Measurements from ENCODE around the gene PRKAG2.

PRKAG2 gene

DNA sequence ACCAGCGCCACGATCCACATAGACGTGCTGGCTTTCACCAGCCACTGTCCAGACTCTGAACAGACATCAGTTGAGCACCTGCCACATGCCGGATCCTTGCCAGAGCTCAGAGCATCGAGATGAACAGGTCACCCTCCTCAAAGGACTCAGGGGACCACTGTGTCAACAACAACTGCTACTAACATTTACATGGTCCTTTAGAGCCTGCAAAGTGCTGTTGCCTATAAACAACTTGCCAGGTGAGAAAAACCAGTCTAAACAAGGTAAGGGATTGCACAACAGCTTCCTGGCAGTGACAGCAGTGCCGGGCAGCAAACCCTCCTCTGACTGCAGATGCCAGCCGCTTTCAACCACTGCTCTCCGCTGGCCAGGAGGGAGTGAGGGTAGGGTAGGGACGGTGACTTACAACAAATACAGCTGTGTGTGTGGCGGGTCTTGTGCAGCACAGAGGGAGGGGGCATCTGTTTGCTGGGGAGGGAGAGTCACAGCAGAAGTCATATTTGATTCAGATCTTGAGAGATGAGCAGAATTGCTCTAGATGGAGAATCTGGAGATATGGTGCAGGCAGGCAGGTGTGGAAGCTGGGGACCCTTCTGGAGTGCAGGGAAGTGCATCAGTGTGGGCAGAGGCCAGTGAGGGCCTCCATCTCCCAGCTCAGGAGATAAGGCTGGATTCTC, 324.4 kb downstream of the PRKAG2 start:
- Histone ChIP-seq H3K9me3 (ENCODE audit: insufficient read depth, low read length) (no peaks in the 10 kb centered on the region), H3K27me3 (ENCODE audit: low read length) (no peaks in the 10 kb centered on the region), H3K4me2 (ENCODE audit: low read depth, low read length, poor library complexity, severe bottlenecking) (no peak overlapping the region), H3K4me3 (ENCODE audit: insufficient read depth, low read length, poor library complexity, severe bottlenecking) (no peak overlapping the region), H4K20me1 (ENCODE audit: low read depth, low read length) (no peaks in the 10 kb centered on the region), H3K79me2 (ENCODE audit: insufficient read depth, low read length) (no peaks in the 10 kb centered on the region), H2AFZ (ENCODE audit: low read depth, low read length, severe bottlenecking) (no peak overlapping the region), H3K27ac (ENCODE audit: low read depth, low read length) (no peak overlapping the region), H3K9me2 (replicated peaks; ENCODE audit: insufficient read depth, low read length) (no peaks in the 10 kb centered on the region), H3F3A (ENCODE audit: insufficient read depth) (no peaks in the 10 kb centered on the region), H3K9ac (ENCODE audit: low read length) (no peak overlapping the region), H3K36me3 (ENCODE audit: low read length) (no peaks in the 10 kb centered on the region)
- TF ChIP-seq EZH2phosphoT487 (conservative IDR thresholded peaks at IDR 0.05; ENCODE audit: low read length): no peak
- TF ChIP-seq, protein P1, sequence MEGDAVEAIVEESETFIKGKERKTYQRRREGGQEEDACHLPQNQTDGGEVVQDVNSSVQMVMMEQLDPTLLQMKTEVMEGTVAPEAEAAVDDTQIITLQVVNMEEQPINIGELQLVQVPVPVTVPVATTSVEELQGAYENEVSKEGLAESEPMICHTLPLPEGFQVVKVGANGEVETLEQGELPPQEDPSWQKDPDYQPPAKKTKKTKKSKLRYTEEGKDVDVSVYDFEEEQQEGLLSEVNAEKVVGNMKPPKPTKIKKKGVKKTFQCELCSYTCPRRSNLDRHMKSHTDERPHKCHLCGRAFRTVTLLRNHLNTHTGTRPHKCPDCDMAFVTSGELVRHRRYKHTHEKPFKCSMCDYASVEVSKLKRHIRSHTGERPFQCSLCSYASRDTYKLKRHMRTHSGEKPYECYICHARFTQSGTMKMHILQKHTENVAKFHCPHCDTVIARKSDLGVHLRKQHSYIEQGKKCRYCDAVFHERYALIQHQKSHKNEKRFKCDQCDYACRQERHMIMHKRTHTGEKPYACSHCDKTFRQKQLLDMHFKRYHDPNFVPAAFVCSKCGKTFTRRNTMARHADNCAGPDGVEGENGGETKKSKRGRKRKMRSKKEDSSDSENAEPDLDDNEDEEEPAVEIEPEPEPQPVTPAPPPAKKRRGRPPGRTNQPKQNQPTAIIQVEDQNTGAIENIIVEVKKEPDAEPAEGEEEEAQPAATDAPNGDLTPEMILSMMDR (IDR thresholded peaks at IDR 0.05; ENCODE audit: insufficient read depth, low read length, poor library complexity, severe bottlenecking): no peak

DNA sequence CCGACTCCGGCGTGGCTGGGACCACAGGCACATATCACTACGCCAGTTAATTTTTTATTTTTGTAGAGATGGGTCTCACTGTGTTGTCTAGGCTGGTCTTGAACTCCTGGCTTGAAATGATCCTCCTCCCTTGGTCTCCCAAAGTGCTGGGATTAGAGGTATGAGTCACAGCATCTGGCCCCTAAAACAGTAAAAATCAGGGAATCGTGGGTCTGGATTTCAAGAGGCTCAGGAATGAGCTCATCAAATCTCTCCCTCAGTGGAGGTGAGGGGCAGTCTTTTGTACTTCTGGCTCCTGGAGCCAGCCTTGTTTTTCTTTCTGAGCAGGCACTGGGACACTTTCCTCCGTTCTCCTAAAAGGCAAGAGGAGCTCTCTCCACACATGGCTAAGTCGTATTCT, 325.1 kb downstream of the PRKAG2 start:
- Histone ChIP-seq H3K27ac (ENCODE audit: low read depth, low read length) (no peak overlapping the region), H3K9me3 (ENCODE audit: insufficient read depth, low read length) (no peaks in the 10 kb centered on the region), H3K27me3 (ENCODE audit: low read length) (no peaks in the 10 kb centered on the region), H3K9ac (ENCODE audit: low read length) (no peak overlapping the region), H3F3A (ENCODE audit: insufficient read depth) (no peaks in the 10 kb centered on the region), H4K20me1 (ENCODE audit: low read depth, low read length) (no peaks in the 10 kb centered on the region), H3K36me3 (ENCODE audit: low read length) (no peaks in the 10 kb centered on the region), H2AFZ (ENCODE audit: low read depth, low read length, severe bottlenecking) (no peak overlapping the region), H3K4me2 (ENCODE audit: low read depth, low read length, poor library complexity, severe bottlenecking) (no peak overlapping the region), H3K79me2 (ENCODE audit: insufficient read depth, low read length) (no peaks in the 10 kb centered on the region), H3K9me2 (replicated peaks; ENCODE audit: insufficient read depth, low read length) (no peaks in the 10 kb centered on the region), H3K4me3 (ENCODE audit: insufficient read depth, low read length, poor library complexity, severe bottlenecking) (no peak overlapping the region)
- TF ChIP-seq, protein P1 (IDR thresholded peaks at IDR 0.05; ENCODE audit: insufficient read depth, low read length, poor library complexity, severe bottlenecking): no peak
- TF ChIP-seq EZH2phosphoT487 (conservative IDR thresholded peaks at IDR 0.05; ENCODE audit: low read length): no peak

DNA sequence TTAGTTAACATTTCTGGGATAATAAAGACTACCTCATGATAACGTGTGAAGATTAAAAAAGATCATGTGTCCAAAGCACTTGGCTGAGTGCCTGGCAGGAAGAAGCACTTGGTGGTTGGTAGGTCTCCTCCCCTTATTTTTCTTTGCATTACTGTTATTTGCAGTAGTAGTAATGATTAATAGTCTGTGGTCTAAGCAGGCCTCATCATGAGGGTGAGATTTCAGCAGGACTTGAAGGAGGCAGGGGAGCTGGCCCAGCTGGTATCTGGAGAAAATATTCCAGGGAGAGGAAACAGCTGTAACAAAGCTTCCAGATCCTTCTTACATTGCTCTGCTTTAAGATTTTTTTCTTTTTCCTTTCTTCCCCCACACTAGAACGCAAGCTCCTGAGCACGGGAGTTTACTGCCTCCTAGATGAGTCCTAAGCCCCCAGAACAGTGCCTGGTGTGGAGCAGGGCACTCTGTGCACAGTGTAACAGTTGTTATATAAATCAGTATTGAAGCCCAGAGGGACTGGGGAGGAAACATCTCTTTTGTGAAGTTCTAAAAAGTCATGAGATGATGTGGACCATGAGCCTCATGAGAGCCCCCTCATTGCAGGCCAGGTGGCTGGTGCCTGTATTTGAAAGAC, 326.1 kb downstream of the PRKAG2 start:
- no peak overlapping the region for H3K9ac ChIP-seq (ENCODE audit: low read length)
- no peak overlapping the region for H3K4me2 ChIP-seq (ENCODE audit: low read depth, low read length, poor library complexity, severe bottlenecking)

More for the DNA sequence above, 326.1 kb downstream of the PRKAG2 start:
- H4K20me1 ChIP-seq (ENCODE audit: low read depth, low read length): no peaks in the 10 kb centered on the region
- H3K9me2 ChIP-seq (replicated peaks; ENCODE audit: insufficient read depth, low read length): no peaks in the 10 kb centered on the region
- H3K36me3 ChIP-seq (ENCODE audit: low read length): no peaks in the 10 kb centered on the region
- H3F3A ChIP-seq (ENCODE audit: insufficient read depth): no peaks in the 10 kb centered on the region
- H2AFZ ChIP-seq (ENCODE audit: low read depth, low read length, severe bottlenecking): no peak overlapping the region
- no peaks in the 10 kb centered on the region for H3K27me3 ChIP-seq (ENCODE audit: low read length)
- no peaks in the 10 kb centered on the region for H3K79me2 ChIP-seq (ENCODE audit: insufficient read depth, low read length)
- TF ChIP-seq EZH2phosphoT487 (conservative IDR thresholded peaks at IDR 0.05; ENCODE audit: low read length): no peak
- TF ChIP-seq, protein P1 (IDR thresholded peaks at IDR 0.05; ENCODE audit: insufficient read depth, low read length, poor library complexity, severe bottlenecking): no peak
- no peak overlapping the region for H3K27ac ChIP-seq (ENCODE audit: low read depth, low read length)
- no peaks in the 10 kb centered on the region for H3K9me3 ChIP-seq (ENCODE audit: insufficient read depth, low read length)
- H3K4me3 ChIP-seq (ENCODE audit: insufficient read depth, low read length, poor library complexity, severe bottlenecking): no peak overlapping the region
